HepG2 (cell line): ENCODE measurements around the gene AQP5. TPM values are rescaled to one million over a fixed set of nuclear protein-coding genes. Genes with fewer than 3 reads are reported as not detected.

ENCODE experiments used
- ATAC-seq: fragments of 200-7000 bp; cut with Tn5 transposase; 3 replicates; pipeline ENCODE4 v1.9.1; 2020; ENCODE audit warnings: mild to moderate bottlenecking, moderate library complexity
- BruUV-seq: library from RNA; stranded (reverse); fragments of 400-500 nt; replicated peaks from 2 replicates; lab custom pipeline; 2021; lab: Mats Ljungman, UMichigan
- CTCF ChIA-PET: fragments of 300-600 bp; formaldehyde crosslinking; extraction: SDS; loops from one replicate; lab custom pipeline; 2021; ENCODE audit warnings: low total read pairs, inconsistent platforms, low intra/inter-chr PET ratio; lab: Yijun Ruan, JAX
- POLR2A ChIA-PET: fragments of 350-600 bp; sonication (Branson Sonifier 250); formaldehyde crosslinking; loops from one replicate; lab custom pipeline; 2020; ENCODE audit warnings: antibody characterized with exemption, inconsistent platforms; lab: Yijun Ruan, JAX
- DNase-seq: peaks from one replicate; pipeline ENCODE4 v3.0.0-alpha.2; 2015; ENCODE audit warnings: low spot score
- FAIRE-seq: peaks from 3 replicates; lab custom pipeline; 2011; peaks lifted over from hg19 to GRCh38; lab: Jason Lieb, UNC
- H2AFZ ChIP-seq: one replicate; pipeline ENCODE4 v1.6.1; 2011; ENCODE audit warnings: low read length, inconsistent platforms
- H3K27ac ChIP-seq: fragments of 300-600 bp; 3 replicates; pipeline ENCODE4 v1.8.0; 2011; ENCODE audit warnings: mixed run types, mild to moderate bottlenecking, mixed read lengths, low read length, inconsistent platforms; ENCODE audit not compliant: insufficient read depth; ENCODE audit errors: extremely low read length
- H3K27me3 ChIP-seq, 2 experiments: fragments of 200-600 bp in 1 of 2; 2 replicates in 1 of 2; 3 replicates in 1 of 2; pipeline versions ENCODE4 v1.6.0 to v1.8.0; 2011; ENCODE audit warnings: low read length in 2 of 2, mild to moderate bottlenecking in 2 of 2, moderate library complexity in 2 of 2, inconsistent platforms in 1 of 2; ENCODE audit not compliant: insufficient read depth in 2 of 2, control insufficient read depth in 1 of 2
- H3K36me3 ChIP-seq, 2 experiments: fragments of 200-600 bp in 1 of 2; replicated peaks in 1 of 2; 2 replicates in 1 of 2; 3 replicates in 1 of 2; pipeline versions ENCODE4 v1.5.1 to v1.8.0; 2011; ENCODE audit warnings: low read length in 2 of 2, inconsistent platforms in 1 of 2; ENCODE audit not compliant: insufficient read depth in 2 of 2, control insufficient read depth in 1 of 2
- H3K4me1 ChIP-seq: 2 replicates; pipeline ENCODE4 v1.5.1; 2012; ENCODE audit warnings: low read length, inconsistent platforms; ENCODE audit not compliant: insufficient read depth
- H3K4me2 ChIP-seq: 2 replicates; pipeline ENCODE4 v1.6.0; 2011; ENCODE audit warnings: low read depth, low read length, inconsistent platforms
- H3K4me3 ChIP-seq, 3 experiments: fragments of 200-600 bp in 1 of 3; sonication (generic), shearing (Covaris generic) in 1 of 3; replicated peaks in 1 of 3; 2 replicates each; pipeline ENCODE4 v1.5.1; 2011 to 2016; ENCODE audit warnings: low read length in 3 of 3, inconsistent platforms in 2 of 3, low read depth in 2 of 3, mild to moderate bottlenecking in 2 of 3, control low read depth in 1 of 3, mixed read lengths in 1 of 3; ENCODE audit not compliant: insufficient read depth in 1 of 3
- H3K79me2 ChIP-seq: one replicate; pipeline ENCODE4 v1.6.1; 2011; ENCODE audit warnings: low read length, inconsistent platforms; ENCODE audit not compliant: insufficient read depth
- H3K9ac ChIP-seq: 2 replicates; pipeline ENCODE4 v1.6.0; 2011; ENCODE audit warnings: mild to moderate bottlenecking, low read depth, low read length, inconsistent platforms; ENCODE audit not compliant: insufficient read depth
- H3K9me3 ChIP-seq: 2 replicates; pipeline ENCODE4 v1.5.1; 2012; ENCODE audit warnings: mild to moderate bottlenecking, low read length
- H4K20me1 ChIP-seq: 2 replicates; pipeline ENCODE4 v1.6.0; 2011; ENCODE audit warnings: inconsistent platforms, mild to moderate bottlenecking, low read length, moderate library complexity; ENCODE audit not compliant: insufficient read depth
- GFI1 ChIP-seq: sonication (generic); formaldehyde crosslinking; IDR thresholded peaks from 2 replicates; pipeline ENCODE4 v1.5.0; 2020; ENCODE audit warnings: missing genetic modification reagents, mild to moderate bottlenecking, borderline replicate concordance
- GPN1 ChIP-seq: sonication (generic); formaldehyde crosslinking; IDR thresholded peaks from 2 replicates; pipeline ENCODE4 v1.5.1; 2020; ENCODE audit warnings: missing genetic modification reagents, borderline replicate concordance
- TMF1 ChIP-seq: sonication (generic); formaldehyde crosslinking; IDR thresholded peaks from 2 replicates; pipeline ENCODE4 v1.8.1; 2022; ENCODE audit warnings: low read depth, missing genetic modification reagents
- WGBS: methylation state at CpG from one replicate; pipeline ENCODE4 v1.1.6; 2017; ENCODE audit warnings: low lambda C conversion rate; 5-methylcytosine and 5-hydroxymethylcytosine counted together
- in situ Hi-C: cut with HindIII; loops from 2 replicates; pipeline ENCODE4 v1.10.0; 2017; ENCODE audit warnings: low pct_unique_long_range_greater_than_20kb; ENCODE audit not compliant: extremely low pct_ligation_motif_present
- intact Hi-C: fragments of 100-400 bp; cut with micrococcal nuclease; formaldehyde crosslinking; loops from one replicate; pipeline ENCODE4 v1.10.0; 2022; ENCODE audit not compliant: unreplicated experiment
- polyA plus RNA-seq, 8 experiments: library from polyadenylated mRNA; depleted of rRNA in 3 of 8; stranded (reverse) in 7 of 8; unstranded in 1 of 8; fragments of >200 nt; fragmentation: Illumina TruSeq in 4 of 8; extraction: Trizol in 4 of 8; gene quantifications; 2 replicates each; pipeline versions ENCODE4 v1.2.1 to v1.2.3, GENCODE V29; 2011 to 2016; ENCODE audit warnings: low read depth in 4 of 8, missing spikeins in 1 of 8, mixed read lengths in 1 of 8; ENCODE audit not compliant: insufficient read depth in 1 of 8
- total RNA-seq, 5 experiments: library from RNA; depleted of rRNA; stranded (reverse); fragments of >200 nt; fragmentation: Illumina TruSeq; extraction: Trizol; gene quantifications; 2 replicates each; pipeline ENCODE4 v1.2.3, GENCODE V29; 2016; ENCODE audit warnings: low read depth in 1 of 5
- TF ChIP-seq, protein P1 (sequence below): sonication (generic); formaldehyde crosslinking; IDR thresholded peaks from 2 replicates; pipeline ENCODE4 v1.4.0; 2020; ENCODE audit warnings: missing genetic modification reagents, borderline replicate concordance

Gene AQP5
- total and polyA plus RNA-seq, 2 of the 13 experiments (the other 11 are each of a cell fraction or from before 2014, with no cell fraction given): not detected

GRCh38 chr12:49963976-49964815 is 2.5 kb downstream of the AQP5 start:
- H3K27ac ChIP-seq: no peak overlapping the region

More at GRCh38 chr12:49963976-49964815, 2.5 kb downstream of the AQP5 start:
- intact Hi-C loops: no loop called here
- ATAC-seq (no peak), FAIRE-seq (no peak)
- Histone ChIP-seq H3K4me3 (no peak overlapping the region), H3K36me3 (no peaks in the 10 kb centered on the region), H3K9ac (no peak overlapping the region), H2AFZ (no peak overlapping the region)
- TF ChIP-seq GFI1 (CRISPR knock-in tag) (no peak), GPN1 (CRISPR knock-in tag) (no peak), TMF1 (CRISPR knock-in tag) (no peak)
- TF ChIP-seq, protein P1, sequence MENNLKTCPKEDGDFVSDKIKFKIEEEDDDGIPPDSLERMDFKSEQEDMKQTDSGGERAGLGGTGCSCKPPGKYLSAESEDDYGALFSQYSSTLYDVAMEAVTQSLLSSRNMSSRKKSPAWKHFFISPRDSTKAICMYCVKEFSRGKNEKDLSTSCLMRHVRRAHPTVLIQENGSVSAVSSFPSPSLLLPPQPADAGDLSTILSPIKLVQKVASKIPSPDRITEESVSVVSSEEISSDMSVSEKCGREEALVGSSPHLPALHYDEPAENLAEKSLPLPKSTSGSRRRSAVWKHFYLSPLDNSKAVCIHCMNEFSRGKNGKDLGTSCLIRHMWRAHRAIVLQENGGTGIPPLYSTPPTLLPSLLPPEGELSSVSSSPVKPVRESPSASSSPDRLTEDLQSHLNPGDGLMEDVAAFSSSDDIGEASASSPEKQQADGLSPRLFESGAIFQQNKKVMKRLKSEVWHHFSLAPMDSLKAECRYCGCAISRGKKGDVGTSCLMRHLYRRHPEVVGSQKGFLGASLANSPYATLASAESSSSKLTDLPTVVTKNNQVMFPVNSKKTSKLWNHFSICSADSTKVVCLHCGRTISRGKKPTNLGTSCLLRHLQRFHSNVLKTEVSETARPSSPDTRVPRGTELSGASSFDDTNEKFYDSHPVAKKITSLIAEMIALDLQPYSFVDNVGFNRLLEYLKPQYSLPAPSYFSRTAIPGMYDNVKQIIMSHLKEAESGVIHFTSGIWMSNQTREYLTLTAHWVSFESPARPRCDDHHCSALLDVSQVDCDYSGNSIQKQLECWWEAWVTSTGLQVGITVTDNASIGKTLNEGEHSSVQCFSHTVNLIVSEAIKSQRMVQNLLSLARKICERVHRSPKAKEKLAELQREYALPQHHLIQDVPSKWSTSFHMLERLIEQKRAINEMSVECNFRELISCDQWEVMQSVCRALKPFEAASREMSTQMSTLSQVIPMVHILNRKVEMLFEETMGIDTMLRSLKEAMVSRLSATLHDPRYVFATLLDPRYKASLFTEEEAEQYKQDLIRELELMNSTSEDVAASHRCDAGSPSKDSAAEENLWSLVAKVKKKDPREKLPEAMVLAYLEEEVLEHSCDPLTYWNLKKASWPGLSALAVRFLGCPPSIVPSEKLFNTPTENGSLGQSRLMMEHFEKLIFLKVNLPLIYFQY (CRISPR knock-in tag): no peak
- TF ChIP-seq, all 625 proteins: peak for 0
- 72% methylated on average over 13 of the region's 17 CpGs for WGBS
- H3K79me2 ChIP-seq: no peaks in the 10 kb centered on the region
- CTCF ChIA-PET: no interaction called here
- H3K27me3 ChIP-seq: peaks cover 5 to 40% of the 10 kb centered on the region in 2 experiments
- POLR2A ChIA-PET: interaction anchor here (0.8 to 1.0 kb wide), 2 partner anchors 14 to 69 kb away, joined by 3 read pairs; no protein-coding TSS in a partner anchor
- peaks cover 65% of the 10 kb centered on the region for H3K4me1 ChIP-seq
- BruUV-seq: no TSS peak
- no peak overlapping the region for H3K4me2 ChIP-seq
- in situ Hi-C loops: no loop called here
- no peak for DNase-seq
- no peaks in the 10 kb centered on the region for H4K20me1 ChIP-seq
- H3K9me3 ChIP-seq: no peaks in the 10 kb centered on the region
